ENCODE results near the gene MEIOC. TPM values are rescaled to one million over a fixed set of nuclear protein-coding genes. Genes with fewer than 3 reads are reported as not detected.

Gene MEIOC
- under 0.01 TPM in 1 of 2 replicates, not detected in the other for total RNA-seq

GRCh38 chr17:44655983-44656710 lies at the start of gene MEIOC:
Gene MEIOC, plus strand, starts transcription at chr17:44656468. Its CDS starts 146 bp downstream, at chr17:44656614.

GRCh38 chr17:44689477-44690217 lies 33.4 kb downstream of the MEIOC start, which contains the start of gene CCDC43:
Gene CCDC43, minus strand, starts transcription at chr17:44689776. Its CDS starts 23 bp downstream, at chr17:44689753.

GRCh38 chr17:44708401-44709263 lies 52.4 kb downstream of the MEIOC start, which contains the start of gene DBF4B:
Gene DBF4B, plus strand, starts transcription at chr17:44708665. Its CDS starts 156 bp downstream, at chr17:44708821.

Small RNAs within 50 kb of the gene (small RNA-seq; reads per million reads assigned to genes)
- gene RN7SL819P (not detected), gene SMCO4P1 (not detected)

Other genes starting within 250 kb of the MEIOC start
- 16.9 and 23.3 TPM in 2 replicates for gene GPATCH8, start 153.1 kb upstream of the MEIOC start, total RNA-seq
- gene FZD2, start 99.0 kb upstream of the MEIOC start, total RNA-seq = 2.9 and 3.7 TPM in 2 replicates
- 30.1 and 36.0 TPM in 2 replicates for gene CCDC43, start 33.3 kb downstream of the MEIOC start, total RNA-seq
- 4.0 and 9.4 TPM in 2 replicates for gene DBF4B, start 52.2 kb downstream of the MEIOC start, total RNA-seq
- gene ADAM11, start 102.5 kb downstream of the MEIOC start, total RNA-seq = 0.59 and 0.73 TPM in 2 replicates
- 4.8 and 35.4 TPM in 2 replicates for gene GJC1, start 173.8 kb downstream of the MEIOC start, total RNA-seq
- gene HIGD1B, start 191.4 kb downstream of the MEIOC start, total RNA-seq = not detected in 2 replicates
- gene EFTUD2, start 243.0 kb downstream of the MEIOC start, total RNA-seq = 91.9 and 115 TPM in 2 replicates